Suprapubic skin (tissue), 4 donors: ENCODE results near the gene UXS1. TPM values are rescaled to one million over a fixed set of nuclear protein-coding genes. Genes with fewer than 3 reads are reported as not detected.

Experiments used
- DNase-seq, 2 donors: peaks; one replicate each; pipeline ENCODE4 v3.0.0-alpha.2; 2019; ENCODE audit warnings: low spot score in 2 of 2
- H3K27ac ChIP-seq: fragments of 200-600 bp; sonication (generic); one replicate; pipeline ENCODE4 v1.5.1; 2019
- H3K27me3 ChIP-seq: fragments of 200-600 bp; sonication (generic); one replicate; pipeline ENCODE4 v1.5.1; 2019
- H3K36me3 ChIP-seq: fragments of 200-600 bp; sonication (generic); one replicate; pipeline ENCODE4 v1.5.1; 2019
- H3K4me1 ChIP-seq: fragments of 200-600 bp; sonication (generic); one replicate; pipeline ENCODE4 v1.5.1; 2019
- H3K4me3 ChIP-seq: fragments of 200-600 bp; sonication (generic); one replicate; pipeline ENCODE4 v1.5.1; 2019; ENCODE audit warnings: mild to moderate bottlenecking
- H3K9me3 ChIP-seq: fragments of 200-600 bp; sonication (generic); one replicate; pipeline ENCODE4 v1.5.1; 2019
- EP300 ChIP-seq: sonication (generic); formaldehyde crosslinking; IDR thresholded peaks from one replicate; pipeline ENCODE4 v1.6.1; 2017; ENCODE audit warnings: antibody characterized with exemption
- POLR2A ChIP-seq, 2 donors: fragments of 450-650 bp; IDR thresholded peaks; one replicate each; pipeline ENCODE4 v1.6.1; 2017; ENCODE audit warnings: antibody characterized with exemption in 2 of 2, mild to moderate bottlenecking in 2 of 2, moderate library complexity in 2 of 2
- POLR2AphosphoS5 ChIP-seq, 3 donors: sonication (generic); formaldehyde crosslinking; IDR thresholded peaks; one replicate each; pipeline ENCODE4 v1.6.1; 2017; ENCODE audit warnings: antibody characterized with exemption in 3 of 3
- WGBS: methylation state at CpG from one replicate; pipeline ENCODE4 v1.1.5; 2018; 5-methylcytosine and 5-hydroxymethylcytosine counted together
- total RNA-seq, 4 donors: library from RNA; depleted of rRNA; stranded (reverse); fragments of >200 nt; gene quantifications; one replicate each; pipeline ENCODE4 v1.1.0, GENCODE V29; 2016
- TF ChIP-seq, protein P1 (sequence below), 2 donors: fragments of 200-600 bp in 1 of 2; fragments of 450-650 bp in 1 of 2; sonication (generic) in 1 of 2; IDR thresholded peaks; one replicate each; pipeline ENCODE4 v1.5.1; 2016 to 2019; ENCODE audit warnings: antibody characterized with exemption in 2 of 2, mild to moderate bottlenecking in 1 of 2, moderate library complexity in 1 of 2

Gene UXS1
- total RNA-seq, 4 donors from 2014 or later, result 24.6 to 73.3 (median 58.7) TPM

DNA sequence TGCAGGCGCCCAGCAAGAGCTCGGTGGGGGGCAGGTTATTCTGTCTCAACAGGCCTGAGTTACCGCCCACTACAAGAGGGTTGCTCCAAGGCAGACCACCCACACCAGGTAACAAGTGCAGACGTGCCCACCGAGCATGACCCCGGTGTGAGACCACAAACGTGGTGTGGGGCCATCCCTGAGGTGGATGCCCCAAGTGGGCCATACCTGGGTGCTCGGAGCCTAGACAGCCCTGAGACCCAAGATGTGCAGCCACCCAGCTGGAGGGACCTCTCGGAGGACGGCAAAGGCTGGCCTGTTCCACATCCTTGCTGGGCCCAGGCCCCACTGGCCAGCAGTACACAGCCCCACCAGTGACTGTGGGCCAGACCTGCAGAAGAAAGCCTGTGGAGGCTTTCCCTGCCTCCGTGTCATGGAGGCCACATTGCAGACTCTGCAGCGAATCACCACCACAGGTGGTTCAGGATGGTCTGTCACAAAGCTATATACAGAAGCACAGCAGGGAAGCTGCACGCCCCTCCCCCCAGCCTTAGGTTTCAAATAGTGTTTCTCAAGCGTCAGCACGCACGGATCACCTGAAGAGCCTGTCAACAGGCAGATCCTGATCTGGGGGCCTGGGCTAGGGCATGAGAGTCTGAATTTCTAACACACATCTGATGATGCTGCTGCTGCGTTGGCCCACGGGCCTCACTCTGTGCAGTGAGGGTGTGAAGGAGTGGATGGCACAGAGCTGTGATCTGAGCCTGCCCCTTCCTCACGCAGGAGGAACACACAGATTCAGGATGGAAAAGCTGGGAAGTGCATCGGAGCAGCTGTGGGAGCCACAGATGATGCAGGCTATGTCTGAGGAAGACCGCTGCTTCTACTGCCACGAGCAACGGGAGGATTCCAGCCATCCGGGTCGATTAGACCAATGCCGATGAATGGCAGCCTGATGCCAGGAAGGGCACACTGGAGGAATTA is 96.8 kb downstream of the UXS1 start:
- H3K9me3 ChIP-seq, result no peaks in the 10 kb centered on the region
- H3K36me3 ChIP-seq, result peaks cover 20% of the 10 kb centered on the region
- no peaks in the 10 kb centered on the region for H3K4me1 ChIP-seq
- H3K27ac ChIP-seq, result no peak overlapping the region
- 92% methylated on average over 12 of the region's 26 CpGs for WGBS
- DNase-seq, result no peak
- no peaks in the 10 kb centered on the region for H3K27me3 ChIP-seq
- H3K4me3 ChIP-seq, result no peak overlapping the region
- TF ChIP-seq POLR2AphosphoS5 (IDR thresholded peaks at IDR 0.05), result no peak
- no peak for TF ChIP-seq EP300
- TF ChIP-seq, protein P1, sequence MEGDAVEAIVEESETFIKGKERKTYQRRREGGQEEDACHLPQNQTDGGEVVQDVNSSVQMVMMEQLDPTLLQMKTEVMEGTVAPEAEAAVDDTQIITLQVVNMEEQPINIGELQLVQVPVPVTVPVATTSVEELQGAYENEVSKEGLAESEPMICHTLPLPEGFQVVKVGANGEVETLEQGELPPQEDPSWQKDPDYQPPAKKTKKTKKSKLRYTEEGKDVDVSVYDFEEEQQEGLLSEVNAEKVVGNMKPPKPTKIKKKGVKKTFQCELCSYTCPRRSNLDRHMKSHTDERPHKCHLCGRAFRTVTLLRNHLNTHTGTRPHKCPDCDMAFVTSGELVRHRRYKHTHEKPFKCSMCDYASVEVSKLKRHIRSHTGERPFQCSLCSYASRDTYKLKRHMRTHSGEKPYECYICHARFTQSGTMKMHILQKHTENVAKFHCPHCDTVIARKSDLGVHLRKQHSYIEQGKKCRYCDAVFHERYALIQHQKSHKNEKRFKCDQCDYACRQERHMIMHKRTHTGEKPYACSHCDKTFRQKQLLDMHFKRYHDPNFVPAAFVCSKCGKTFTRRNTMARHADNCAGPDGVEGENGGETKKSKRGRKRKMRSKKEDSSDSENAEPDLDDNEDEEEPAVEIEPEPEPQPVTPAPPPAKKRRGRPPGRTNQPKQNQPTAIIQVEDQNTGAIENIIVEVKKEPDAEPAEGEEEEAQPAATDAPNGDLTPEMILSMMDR (IDR thresholded peaks at IDR 0.05), result no peak
- no peak for TF ChIP-seq POLR2A (IDR thresholded peaks at IDR 0.05)

GRCh38 chr2:106096299-106097037 is 97.6 kb downstream of the UXS1 start:
- no peaks in the 10 kb centered on the region for H3K9me3 ChIP-seq
- H3K27me3 ChIP-seq, result no peaks in the 10 kb centered on the region
- no peak for DNase-seq
- H3K4me3 ChIP-seq, result no peak overlapping the region
- no peaks in the 10 kb centered on the region for H3K4me1 ChIP-seq
- TF ChIP-seq POLR2AphosphoS5 (IDR thresholded peaks at IDR 0.05) (no peak), POLR2A (IDR thresholded peaks at IDR 0.05) (no peak), EP300 (no peak)
- TF ChIP-seq, protein P1 (IDR thresholded peaks at IDR 0.05), result no peak
- no peak overlapping the region for H3K27ac ChIP-seq
- peaks cover 20% of the 10 kb centered on the region for H3K36me3 ChIP-seq
- 91% methylated on average over 12 of the region's 12 CpGs for WGBS

- 74% methylated on average over 14 of the region's 21 CpGs for whole genome bisulfite sequencing
- no peak for DNase-seq
- Histone ChIP-seq H3K4me3 (no peak overlapping the region), H3K9me3 (no peaks in the 10 kb centered on the region), H3K36me3 (peaks cover 16% of the 10 kb centered on the region), H3K27ac (no peak overlapping the region), H3K4me1 (no peaks in the 10 kb centered on the region), H3K27me3 (no peaks in the 10 kb centered on the region)
- TF ChIP-seq EP300, result no peak
Measured at GRCh38 chr2:106095478-106096298, 98.4 kb downstream of the UXS1 start.

DNA sequence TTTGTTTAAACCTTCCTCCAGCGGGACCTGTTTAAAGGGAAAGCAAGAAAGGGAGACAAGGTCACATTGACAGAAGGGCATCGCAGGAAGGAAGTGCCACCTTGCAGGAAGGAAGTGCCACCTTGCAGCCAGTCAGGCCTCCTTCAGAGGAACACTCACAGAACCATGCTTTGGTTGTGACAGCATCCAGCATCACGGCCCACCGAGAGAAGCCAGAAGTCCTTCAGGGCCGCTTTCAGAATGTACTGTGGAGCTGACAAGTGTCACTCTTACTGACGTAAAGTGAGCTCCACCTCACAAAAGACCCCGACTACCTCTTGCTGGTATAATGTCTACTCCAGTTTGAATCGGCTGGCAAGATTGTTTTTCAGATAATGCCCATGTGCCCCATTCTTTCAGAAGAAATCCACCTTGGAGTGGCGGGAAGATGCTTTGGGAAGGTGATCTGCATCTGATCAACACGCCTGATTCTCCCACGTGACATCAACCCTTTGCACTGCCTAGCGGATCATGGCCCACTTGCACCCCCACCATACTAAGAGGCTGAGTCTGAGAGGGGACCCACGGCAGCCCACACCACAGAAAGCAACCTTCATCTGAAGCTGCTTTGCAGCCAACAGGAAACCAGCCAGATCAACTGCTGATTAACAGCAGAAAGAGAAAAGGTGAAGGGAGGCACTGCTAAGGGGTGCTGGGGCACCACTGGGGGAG is 99.8 kb downstream of the UXS1 start:
- H3K4me3 ChIP-seq, result no peak overlapping the region
- WGBS, result 85% methylated on average over 13 of the region's 13 CpGs
- no peak for DNase-seq
- H3K27ac ChIP-seq, result no peak overlapping the region
- peaks cover 9% of the 10 kb centered on the region for H3K36me3 ChIP-seq
- H3K27me3 ChIP-seq, result no peaks in the 10 kb centered on the region
- H3K9me3 ChIP-seq, result no peaks in the 10 kb centered on the region
- no peaks in the 10 kb centered on the region for H3K4me1 ChIP-seq
- TF ChIP-seq POLR2A (IDR thresholded peaks at IDR 0.05) (no peak), POLR2AphosphoS5 (IDR thresholded peaks at IDR 0.05) (no peak), EP300 (no peak)
- TF ChIP-seq, protein P1 (IDR thresholded peaks at IDR 0.05), result no peak
